SU-DHL-6 (cell line): ENCODE measurements around the gene ARHGAP26.

ENCODE experiments used
- H2AFZ ChIP-seq: fragments of 200-600 bp; sonication (generic); 2 replicates; pipeline ENCODE4 v1.6.1; 2014; ENCODE audit warnings: low read depth, mild to moderate bottlenecking, moderate library complexity, mixed read lengths, antibody characterized with exemption, low read length; ENCODE audit not compliant: severe bottlenecking
- H3F3A ChIP-seq: fragments of 200-600 bp; shearing (Covaris generic); 2 replicates; pipeline ENCODE4 v1.6.0; 2016; ENCODE audit warnings: antibody characterized with exemption, mild to moderate bottlenecking; ENCODE audit not compliant: insufficient read depth
- H3K27ac ChIP-seq: fragments of 200-600 bp; sonication (generic); 2 replicates; pipeline ENCODE4 v1.5.1; 2016; ENCODE audit warnings: low read depth, mild to moderate bottlenecking, low read length, moderate library complexity, mixed read lengths
- H3K27me3 ChIP-seq: fragments of 200-600 bp; sonication (generic), shearing (Covaris generic); 2 replicates; pipeline ENCODE4 v1.6.0; 2014; ENCODE audit warnings: mild to moderate bottlenecking, low read length
- H3K36me3 ChIP-seq: fragments of 200-600 bp; sonication (generic); 2 replicates; pipeline ENCODE4 v1.6.1; 2014; ENCODE audit warnings: mild to moderate bottlenecking, low read length, mixed read lengths
- H3K4me2 ChIP-seq: fragments of 300-600, 200-600 bp; shearing (Covaris generic), sonication (generic); 2 replicates; pipeline ENCODE4 v1.6.0; 2014; ENCODE audit warnings: low read length, low read depth, mild to moderate bottlenecking; ENCODE audit not compliant: poor library complexity, severe bottlenecking
- H3K4me3 ChIP-seq: fragments of 200-600 bp; sonication (generic); 2 replicates; pipeline ENCODE4 v1.5.1; 2014; ENCODE audit warnings: antibody characterized with exemption, low read length, mild to moderate bottlenecking, mixed read lengths; ENCODE audit not compliant: insufficient read depth, poor library complexity, severe bottlenecking
- H3K79me2 ChIP-seq: fragments of 200-600 bp; sonication (generic); 2 replicates; pipeline ENCODE4 v1.6.1; 2014; ENCODE audit warnings: mild to moderate bottlenecking, low read length, moderate library complexity; ENCODE audit not compliant: insufficient read depth
- H3K9ac ChIP-seq: fragments of 200-600 bp; sonication (generic); 2 replicates; pipeline ENCODE4 v1.7.0; 2014; ENCODE audit warnings: mild to moderate bottlenecking, low read length
- H3K9me2 ChIP-seq: fragments of 200-600 bp; sonication (generic); replicated peaks from 2 replicates; pipeline ENCODE4 v1.6.1; 2014; ENCODE audit warnings: low read length; ENCODE audit not compliant: insufficient read depth
- H3K9me3 ChIP-seq: fragments of 200-600 bp; sonication (generic); 2 replicates; pipeline ENCODE4 v1.6.1; 2014; ENCODE audit warnings: low read length, mixed read lengths; ENCODE audit not compliant: insufficient read depth
- H4K20me1 ChIP-seq: fragments of 200-600 bp; sonication (generic); 2 replicates; pipeline ENCODE4 v1.6.1; 2014; ENCODE audit warnings: low read depth, mild to moderate bottlenecking, antibody characterized with exemption, low read length, moderate library complexity, mixed read lengths
- CTCF ChIP-seq: fragments of 200-600 bp; sonication (generic); IDR thresholded peaks from one replicate; pipeline ENCODE4 v1.5.1; 2017; ENCODE audit warnings: antibody characterized with exemption, mild to moderate bottlenecking, low read length, moderate library complexity; ENCODE audit not compliant: insufficient read depth, poor library complexity, severe bottlenecking
- EZH2phosphoT487 ChIP-seq: fragments of 200-600 bp; sonication (generic), shearing (Covaris generic); conservative IDR thresholded peaks from 2 replicates; pipeline ENCODE4 v1.6.1; 2018; ENCODE audit warnings: mild to moderate bottlenecking, antibody characterized with exemption, low read length, moderate library complexity, mixed read lengths

The ARHGAP26 gene

GRCh38 chr5:143084407-143084806 lies 314.2 kb downstream of the ARHGAP26 start:
- no peak overlapping the region for H3K4me2 ChIP-seq
- no peaks in the 10 kb centered on the region for H3K9me2 ChIP-seq
- H3K79me2 ChIP-seq: no peaks in the 10 kb centered on the region
- TF ChIP-seq EZH2phosphoT487 (no peak), CTCF (no peak)
- H3K4me3 ChIP-seq: no peak overlapping the region
- H3K9me3 ChIP-seq: no peaks in the 10 kb centered on the region
- no peaks in the 10 kb centered on the region for H3K36me3 ChIP-seq
- H3K9ac ChIP-seq: no peak overlapping the region
- no peaks in the 10 kb centered on the region for H3K27me3 ChIP-seq
- no peaks in the 10 kb centered on the region for H4K20me1 ChIP-seq
- H3F3A ChIP-seq: no peaks in the 10 kb centered on the region
- H2AFZ ChIP-seq: no peak overlapping the region
- no peak overlapping the region for H3K27ac ChIP-seq

GRCh38 chr5:143085319-143085917 lies 315.2 kb downstream of the ARHGAP26 start:
- no peaks in the 10 kb centered on the region for H4K20me1 ChIP-seq
- no peak overlapping the region for H3K9ac ChIP-seq
- H3K36me3 ChIP-seq: no peaks in the 10 kb centered on the region
- H3F3A ChIP-seq: no peaks in the 10 kb centered on the region
- no peaks in the 10 kb centered on the region for H3K9me2 ChIP-seq
- no peak overlapping the region for H3K4me3 ChIP-seq
- H2AFZ ChIP-seq: no peak overlapping the region
- no peaks in the 10 kb centered on the region for H3K79me2 ChIP-seq
- H3K9me3 ChIP-seq: no peaks in the 10 kb centered on the region
- no peaks in the 10 kb centered on the region for H3K27me3 ChIP-seq
- no peak overlapping the region for H3K4me2 ChIP-seq
- no peak for TF ChIP-seq CTCF
- no peak for TF ChIP-seq EZH2phosphoT487
- H3K27ac ChIP-seq: no peak overlapping the region

GRCh38 chr5:143086546-143086907 lies 316.4 kb downstream of the ARHGAP26 start:
- Histone ChIP-seq H3K27ac (no peak overlapping the region), H2AFZ (no peak overlapping the region), H3K9me3 (no peaks in the 10 kb centered on the region), H3K79me2 (no peaks in the 10 kb centered on the region), H3K4me3 (no peak overlapping the region), H3K36me3 (no peaks in the 10 kb centered on the region), H3K9me2 (no peaks in the 10 kb centered on the region), H3K27me3 (no peaks in the 10 kb centered on the region), H3K4me2 (no peak overlapping the region), H3K9ac (no peak overlapping the region), H3F3A (no peaks in the 10 kb centered on the region), H4K20me1 (no peaks in the 10 kb centered on the region)
- no peak for TF ChIP-seq EZH2phosphoT487
- TF ChIP-seq CTCF: no peak
